CD14-positive monocyte (primary cell): ENCODE data around the gene ATP6V1G1. TPM values are rescaled to one million over a fixed set of nuclear protein-coding genes. Genes with fewer than 3 reads are reported as not detected.

ENCODE experiments used
- DNase-seq, 3 donors: peaks; one replicate each; pipeline ENCODE4 v3.0.0-alpha.2; 2011 to 2022
- H2AFZ ChIP-seq: 2 replicates; pipeline ENCODE4 v1.6.0; 2012; ENCODE audit warnings: mild to moderate bottlenecking, low read depth, low read length, inconsistent platforms; ENCODE audit not compliant: insufficient read depth, poor library complexity, severe bottlenecking
- H3K27ac ChIP-seq, 2 donors: 1 replicate in 1 of 2; 2 replicates in 1 of 2; pipeline ENCODE4 v1.5.1; 2012 to 2013; ENCODE audit warnings: low read length in 2 of 2, control low read depth in 1 of 2, inconsistent platforms in 1 of 2, low read depth in 1 of 2, mild to moderate bottlenecking in 1 of 2
- H3K27me3 ChIP-seq, 2 donors: one replicate each; pipeline versions ENCODE4 v1.6.0 to v1.6.1; 2011 to 2013; ENCODE audit warnings: low read length in 2 of 2; ENCODE audit not compliant: control insufficient read depth in 2 of 2, insufficient read depth in 2 of 2
- H3K36me3 ChIP-seq, 2 donors: replicated peaks in 1 of 2; 1 replicate in 1 of 2; 2 replicates in 1 of 2; pipeline versions ENCODE4 v1.5.1 to v1.6.1; 2012 to 2013; ENCODE audit warnings: low read length in 2 of 2, control low read depth in 1 of 2, inconsistent platforms in 1 of 2, mild to moderate bottlenecking in 1 of 2; ENCODE audit not compliant: insufficient read depth in 2 of 2, control insufficient read depth in 1 of 2
- H3K4me1 ChIP-seq, 2 donors: 1 replicate in 1 of 2; 2 replicates in 1 of 2; pipeline versions ENCODE4 v1.5.1 to v1.6.1; 2012 to 2013; ENCODE audit warnings: low read length in 2 of 2, control low read depth in 1 of 2, inconsistent platforms in 1 of 2, mild to moderate bottlenecking in 1 of 2, moderate library complexity in 1 of 2; ENCODE audit not compliant: insufficient read depth in 2 of 2, control insufficient read depth in 1 of 2
- H3K4me2 ChIP-seq: replicated peaks from 2 replicates; pipeline ENCODE3; 2012; ENCODE audit warnings: low read length, moderate library complexity, mild to moderate bottlenecking; ENCODE audit not compliant: poor library complexity, severe bottlenecking; ENCODE audit errors: extremely low read depth
- H3K4me3 ChIP-seq, 3 experiments: fragments of 200-600 bp in 1 of 3; sonication (generic) in 1 of 3; replicated peaks in 1 of 3; 1 replicate in 2 of 3; 2 replicates in 1 of 3; pipeline ENCODE4 v1.5.1; 2011 to 2013; ENCODE audit warnings: low read length in 3 of 3, mild to moderate bottlenecking in 3 of 3, control low read depth in 2 of 3, low read depth in 2 of 3, inconsistent platforms in 1 of 3, moderate library complexity in 1 of 3
- H3K79me2 ChIP-seq: 2 replicates; pipeline ENCODE4 v1.6.0; 2012; ENCODE audit warnings: mild to moderate bottlenecking, control low read depth, inconsistent platforms, low read length, moderate library complexity; ENCODE audit not compliant: insufficient read depth
- H3K9ac ChIP-seq: 2 replicates; pipeline ENCODE4 v1.6.0; 2017; ENCODE audit warnings: low read length, mild to moderate bottlenecking; ENCODE audit not compliant: insufficient read depth, poor library complexity, severe bottlenecking
- H3K9me3 ChIP-seq, 2 donors: replicated peaks in 1 of 2; 1 replicate in 1 of 2; 2 replicates in 1 of 2; pipeline versions ENCODE4 v1.5.1 to v1.6.1; 2012 to 2013; ENCODE audit warnings: low read length in 2 of 2, control low read depth in 1 of 2; ENCODE audit not compliant: control insufficient read depth in 1 of 2, insufficient read depth in 1 of 2
- H4K20me1 ChIP-seq: 2 replicates; pipeline ENCODE4 v1.6.0; 2012; ENCODE audit warnings: mild to moderate bottlenecking, low read length, control low read depth, moderate library complexity; ENCODE audit not compliant: insufficient read depth
- H3K27ac Mint-ChIP-seq, 7 donors: one replicate each; pipeline ENCODE4 v1.8.0; 2020; ENCODE audit warnings: mild to moderate bottlenecking in 7 of 7, mixed read lengths in 7 of 7, moderate library complexity in 6 of 7, inconsistent platforms in 2 of 7
- H3K27me3 Mint-ChIP-seq, 3 donors: one replicate each; pipeline ENCODE4 v1.8.0; 2021 to 2022; ENCODE audit warnings: low read depth in 3 of 3, mild to moderate bottlenecking in 3 of 3, mixed read lengths in 3 of 3, moderate library complexity in 3 of 3, inconsistent platforms in 1 of 3
- H3K36me3 Mint-ChIP-seq, 2 donors: one replicate each; pipeline ENCODE4 v1.8.0; 2020; ENCODE audit warnings: mixed read lengths in 2 of 2, inconsistent platforms in 1 of 2, mild to moderate bottlenecking in 1 of 2
- H3K4me1 Mint-ChIP-seq: one replicate; pipeline ENCODE4 v1.8.0; 2020; ENCODE audit warnings: mild to moderate bottlenecking, mixed read lengths
- H3K4me3 Mint-ChIP-seq, 2 donors: one replicate each; pipeline ENCODE4 v1.8.0; 2020; ENCODE audit warnings: mild to moderate bottlenecking in 2 of 2, mixed read lengths in 2 of 2, moderate library complexity in 1 of 2
- H3K9me3 Mint-ChIP-seq, 7 donors: one replicate each; pipeline ENCODE4 v1.8.0; 2020 to 2022; ENCODE audit warnings: mixed read lengths in 7 of 7, mild to moderate bottlenecking in 6 of 7, moderate library complexity in 6 of 7, inconsistent platforms in 2 of 7
- WGBS: methylation state at CpG from one replicate; pipeline ENCODE4 v1.1.5; 2013; ENCODE audit warnings: missing lambda C conversion rate; ENCODE audit not compliant: insufficient coverage; 5-methylcytosine and 5-hydroxymethylcytosine counted together
- intact Hi-C, 2 donors: fragments of 100-400 bp; cut with micrococcal nuclease; formaldehyde crosslinking; loops; one replicate each; pipeline versions ENCODE4 v1.15.0 to v1.15.1; 2023
- polyA plus RNA-seq, 3 donors: library from polyadenylated mRNA; depleted of rRNA in 1 of 3; unstranded in 2 of 3; stranded (reverse) in 1 of 3; fragments of 300-500 nt in 2 of 3; fragments of >200 nt in 1 of 3; fragmentation: Illumina TruSeq in 2 of 3; gene quantifications; 1 replicate in 2 of 3; 2 replicates in 1 of 3; pipeline ENCODE4 v1.2.3, GENCODE V29; 2012 to 2021
- small RNA-seq: library from RNA; depleted of rRNA; stranded (forward); fragments of <200 nt; gene quantifications from one replicate; pipeline ENCODE3, GENCODE V24; 2012; ENCODE audit warnings: low read depth; ENCODE audit not compliant: insufficient read length
- TF ChIP-seq, protein P1 (sequence below): fragments of 200-600 bp; IDR thresholded peaks from one replicate; pipeline ENCODE4 v1.8.0; 2022; ENCODE audit warnings: antibody characterized with exemption, mild to moderate bottlenecking

ATP6V1G1 gene
- polyA plus RNA-seq, 3 donors = 146 to 226 (median 214) TPM

DNA sequence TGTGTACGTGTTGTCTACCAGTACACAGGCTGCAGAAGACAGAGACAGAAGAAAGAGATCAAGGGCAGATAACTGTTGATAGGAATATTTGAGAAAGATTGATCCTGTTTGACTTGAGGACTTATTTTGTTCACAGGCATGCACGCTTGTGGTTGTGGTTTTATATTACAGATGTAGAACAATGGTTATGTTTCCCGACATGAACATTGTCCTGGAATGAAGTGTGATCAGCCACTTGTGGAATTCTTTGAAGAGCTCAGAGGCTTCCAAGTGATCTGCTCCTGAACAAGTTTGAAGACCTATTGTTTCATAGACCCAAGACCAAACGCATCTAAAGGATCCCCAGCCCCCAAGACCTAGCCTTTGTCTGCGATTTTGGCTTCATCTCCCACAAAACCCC is 56.3 kb downstream of the ATP6V1G1 start:
- H3K4me1 ChIP-seq = peaks cover 9 to 14% of the 10 kb centered on the region in 2 donors
- H4K20me1 ChIP-seq = no peaks in the 10 kb centered on the region
- WGBS = 92% methylated on average over 4 of the region's 5 CpGs
- H3K27ac Mint-ChIP-seq = peak overlapping the region in 1 of 7 donors; percentile 60
- no peak overlapping the region for H3K27ac ChIP-seq
- no peak overlapping the region for H3K9ac ChIP-seq
- peaks cover 0 to 2% (median 1%) of the 10 kb centered on the region in 3 donors for H3K27me3 Mint-ChIP-seq
- H3K36me3 Mint-ChIP-seq = peaks cover 64 to 65% of the 10 kb centered on the region in 2 donors
- no peak overlapping the region for H2AFZ ChIP-seq
- H3K4me1 Mint-ChIP-seq = peaks cover 16% of the 10 kb centered on the region
- peaks cover 4 to 11% (median 8%) of the 10 kb centered on the region in 7 donors for H3K9me3 Mint-ChIP-seq
- H3K4me3 Mint-ChIP-seq = no peak overlapping the region
- H3K79me2 ChIP-seq = no peaks in the 10 kb centered on the region
- peaks cover 41 to 70% of the 10 kb centered on the region in 2 donors for H3K36me3 ChIP-seq
- DNase-seq = no peak
- intact Hi-C loops = no loop called here
- TF ChIP-seq, protein P1, sequence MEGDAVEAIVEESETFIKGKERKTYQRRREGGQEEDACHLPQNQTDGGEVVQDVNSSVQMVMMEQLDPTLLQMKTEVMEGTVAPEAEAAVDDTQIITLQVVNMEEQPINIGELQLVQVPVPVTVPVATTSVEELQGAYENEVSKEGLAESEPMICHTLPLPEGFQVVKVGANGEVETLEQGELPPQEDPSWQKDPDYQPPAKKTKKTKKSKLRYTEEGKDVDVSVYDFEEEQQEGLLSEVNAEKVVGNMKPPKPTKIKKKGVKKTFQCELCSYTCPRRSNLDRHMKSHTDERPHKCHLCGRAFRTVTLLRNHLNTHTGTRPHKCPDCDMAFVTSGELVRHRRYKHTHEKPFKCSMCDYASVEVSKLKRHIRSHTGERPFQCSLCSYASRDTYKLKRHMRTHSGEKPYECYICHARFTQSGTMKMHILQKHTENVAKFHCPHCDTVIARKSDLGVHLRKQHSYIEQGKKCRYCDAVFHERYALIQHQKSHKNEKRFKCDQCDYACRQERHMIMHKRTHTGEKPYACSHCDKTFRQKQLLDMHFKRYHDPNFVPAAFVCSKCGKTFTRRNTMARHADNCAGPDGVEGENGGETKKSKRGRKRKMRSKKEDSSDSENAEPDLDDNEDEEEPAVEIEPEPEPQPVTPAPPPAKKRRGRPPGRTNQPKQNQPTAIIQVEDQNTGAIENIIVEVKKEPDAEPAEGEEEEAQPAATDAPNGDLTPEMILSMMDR = no peak
- no peaks in the 10 kb centered on the region for H3K27me3 ChIP-seq
- no peak overlapping the region for H3K4me3 ChIP-seq
- H3K9me3 ChIP-seq = peaks cover 0 to 2% of the 10 kb centered on the region in 2 donors
- H3K4me2 ChIP-seq = no peak overlapping the region

Small RNAs within 50 kb of the gene (small RNA-seq; reads per million reads assigned to genes)
- gene RF00019 = not detected

Other genes starting within 250 kb of the ATP6V1G1 start
- gene AKNA, start 199.8 kb upstream of the ATP6V1G1 start, polyA plus RNA-seq = 100 to 1,000 TPM in 1 of 3 donors, 1 to 10 TPM in 2; 3.3 to 147 (median 7.3) TPM
- gene WHRN, start 82.3 kb upstream of the ATP6V1G1 start, polyA plus RNA-seq = under 1 TPM; 0.13 to 0.59 (median 0.30) TPM
- gene TMEM268, start 23.5 kb downstream of the ATP6V1G1 start, polyA plus RNA-seq = 10 to 100 TPM; 12.8 to 27.2 (median 14.5) TPM
- not detected for gene TEX53, start 70.0 kb downstream of the ATP6V1G1 start, polyA plus RNA-seq
- gene TEX48, start 94.4 kb downstream of the ATP6V1G1 start, polyA plus RNA-seq = not detected
- 1 to 10 TPM in 1 of 3 donors, under 1 TPM in 2; 0.07 to 1.1 (median 0.11) TPM for gene TNFSF15, start 218.3 kb downstream of the ATP6V1G1 start, polyA plus RNA-seq